Mesodermal cell (in vitro differentiated cells): Measurements from ENCODE around the gene ARHGEF7.

Experiments
- H3K27ac ChIP-seq: 2 replicates; pipeline ENCODE4 v1.7.0; 2013; ENCODE audit warnings: mild to moderate bottlenecking, low read depth, low read length, moderate library complexity; ENCODE audit not compliant: severe bottlenecking
- H3K36me3 ChIP-seq: 2 replicates; pipeline ENCODE4 v1.7.1; 2013; ENCODE audit warnings: mild to moderate bottlenecking, low read length, moderate library complexity; ENCODE audit not compliant: control insufficient read depth, insufficient read depth
- H3K4me1 ChIP-seq: one replicate; pipeline ENCODE4 v1.7.1; 2013; ENCODE audit warnings: mild to moderate bottlenecking, low read length; ENCODE audit not compliant: insufficient read depth, control insufficient read depth, poor library complexity, severe bottlenecking
- H3K4me3 ChIP-seq: 2 replicates; pipeline ENCODE4 v1.7.0; 2013; ENCODE audit warnings: low read length, control low read depth, mild to moderate bottlenecking; ENCODE audit not compliant: insufficient read depth, poor library complexity, severe bottlenecking; ENCODE audit errors: extremely low read depth
- H3K9me3 ChIP-seq: 2 replicates; pipeline ENCODE4 v1.7.1; 2013; ENCODE audit warnings: mild to moderate bottlenecking, low read length, moderate library complexity; ENCODE audit not compliant: control insufficient read depth
- WGBS, 2 experiments: methylation state at CpG; one replicate each; pipeline ENCODE4 v1.1.5; 2013; ENCODE audit warnings: missing lambda C conversion rate in 2 of 2; ENCODE audit not compliant: insufficient coverage in 2 of 2; 5-methylcytosine and 5-hydroxymethylcytosine counted together

ARHGEF7 gene

GRCh38 chr13:111210544-111211469 is 95.7 kb downstream of the ARHGEF7 start:
- Histone ChIP-seq H3K36me3 (peaks cover 6% of the 10 kb centered on the region), H3K4me3 (no peak overlapping the region), H3K9me3 (no peaks in the 10 kb centered on the region), H3K27ac (peak overlapping the region; percentile 98), H3K4me1 (peaks cover 61% of the 10 kb centered on the region)
- 66 to 67% methylated on average over 12 to 15 of the region's 15 CpGs for WGBS, 2 experiments

DNA sequence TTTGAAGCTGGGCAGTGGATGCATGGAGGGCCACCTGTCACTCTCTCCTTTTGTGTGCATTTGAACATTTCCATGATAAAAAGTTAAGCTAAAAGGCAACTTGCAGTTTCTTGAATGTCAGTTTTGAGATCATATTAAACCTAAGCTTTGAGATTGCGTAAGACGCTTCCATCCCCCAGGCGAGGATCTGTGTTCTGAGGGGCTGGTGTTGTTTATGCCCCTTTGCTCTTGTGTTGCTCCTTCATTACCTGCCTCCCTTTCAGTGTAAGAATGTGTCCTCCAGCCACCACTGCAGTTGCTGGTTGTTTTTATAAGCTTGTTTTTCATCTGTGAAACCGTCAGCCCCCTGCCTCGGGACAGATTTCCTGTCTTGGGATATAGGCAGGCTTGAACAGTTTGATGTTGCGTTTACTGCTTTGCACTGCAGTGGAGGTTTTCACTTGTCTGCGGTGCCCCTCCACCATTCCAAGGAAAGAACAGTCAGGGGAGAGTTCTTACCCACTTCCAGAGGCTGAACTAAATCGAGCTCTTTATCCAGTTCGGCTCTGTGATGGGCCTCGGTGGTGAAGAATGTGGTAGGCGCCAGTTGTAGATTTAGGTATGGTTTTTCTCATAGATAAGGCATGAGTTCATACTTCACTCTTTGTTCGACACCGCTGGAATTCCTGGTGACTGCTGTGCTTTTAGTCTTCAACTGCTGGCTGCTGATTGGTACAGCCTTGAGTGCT is 96.8 kb downstream of the ARHGEF7 start:
- Histone ChIP-seq H3K9me3 (no peaks in the 10 kb centered on the region), H3K4me3 (no peak overlapping the region), H3K4me1 (peaks cover 65% of the 10 kb centered on the region), H3K36me3 (no peaks in the 10 kb centered on the region), H3K27ac (peak overlapping the region; percentile 98)
- 41 to 43% methylated on average over 6 to 13 of the region's 13 CpGs for WGBS, 2 experiments

DNA sequence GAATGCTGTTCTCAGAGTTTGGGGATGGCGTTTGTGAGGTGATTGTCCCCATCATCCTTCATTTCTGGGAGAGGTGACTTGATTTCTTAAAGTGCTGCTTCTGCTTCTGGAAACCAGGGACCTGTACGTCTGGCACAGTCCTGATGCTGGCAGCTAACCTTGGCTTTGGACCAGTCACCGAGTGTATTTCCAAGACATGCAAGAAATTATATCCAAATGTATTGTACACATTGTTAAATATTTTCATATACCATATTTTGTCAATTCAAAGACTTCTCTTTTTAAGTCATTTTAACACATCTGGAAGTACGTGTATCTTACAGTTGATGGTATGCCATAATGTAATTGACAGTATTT is 97.4 kb downstream of the ARHGEF7 start:
- Histone ChIP-seq H3K4me1 (peaks cover 65% of the 10 kb centered on the region), H3K27ac (peak overlapping the region; percentile 98), H3K36me3 (no peaks in the 10 kb centered on the region), H3K9me3 (no peaks in the 10 kb centered on the region), H3K4me3 (no peak overlapping the region)
- WGBS, 2 experiments: 0 to 80% methylated on average over 1 of the region's 4 CpGs

DNA sequence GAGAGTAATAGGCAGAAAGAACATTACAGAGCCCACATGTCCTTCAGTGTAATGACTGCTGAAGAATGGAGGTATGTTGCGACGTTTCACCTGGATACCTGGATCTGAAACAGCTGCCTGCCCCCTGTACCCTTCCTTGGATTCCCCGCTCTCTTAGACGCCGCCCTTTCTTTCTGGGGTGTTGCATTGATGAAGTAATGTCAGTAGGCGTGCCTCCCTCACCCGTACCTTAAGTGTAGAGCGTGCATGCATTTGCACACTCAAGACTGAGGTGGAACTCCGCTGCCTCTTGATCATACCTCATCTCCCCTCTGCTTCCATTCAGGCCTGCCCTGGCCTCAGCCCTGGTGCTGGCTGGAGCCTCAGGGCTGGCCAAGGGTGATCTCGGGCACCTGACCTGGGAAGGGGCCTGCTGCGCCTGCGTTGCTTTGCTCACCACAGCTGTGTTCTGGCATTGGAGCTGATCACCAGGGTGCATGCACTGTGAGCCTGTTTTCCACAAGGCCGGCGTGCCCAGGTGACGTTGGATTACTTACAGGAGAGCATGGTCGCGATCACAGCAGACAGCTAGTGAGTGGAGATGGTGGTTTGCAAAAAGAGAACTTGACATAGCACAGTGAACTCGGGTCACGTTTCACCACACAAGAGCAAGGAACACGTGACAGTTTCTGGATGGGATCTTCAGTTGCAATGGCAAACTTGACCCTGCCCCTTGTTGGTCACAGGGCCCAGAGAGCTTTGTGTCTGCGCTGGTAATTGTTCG is 99.0 kb downstream of the ARHGEF7 start:
- Histone ChIP-seq H3K4me1 (peaks cover 55% of the 10 kb centered on the region), H3K27ac (no peak overlapping the region), H3K9me3 (no peaks in the 10 kb centered on the region), H3K36me3 (peaks cover 3% of the 10 kb centered on the region), H3K4me3 (no peak overlapping the region)
- WGBS, 2 experiments: 88 to 89% methylated on average over 14 to 18 of the region's 22 CpGs

GRCh38 chr13:111215081-111216047 is 100.3 kb downstream of the ARHGEF7 start:
- Histone ChIP-seq H3K9me3 (no peaks in the 10 kb centered on the region), H3K27ac (no peak overlapping the region), H3K36me3 (peaks cover 10% of the 10 kb centered on the region), H3K4me1 (peaks cover 43% of the 10 kb centered on the region), H3K4me3 (no peak overlapping the region)
- WGBS, 2 experiments: 60 to 66% methylated on average over 6 to 10 of the region's 19 CpGs

DNA sequence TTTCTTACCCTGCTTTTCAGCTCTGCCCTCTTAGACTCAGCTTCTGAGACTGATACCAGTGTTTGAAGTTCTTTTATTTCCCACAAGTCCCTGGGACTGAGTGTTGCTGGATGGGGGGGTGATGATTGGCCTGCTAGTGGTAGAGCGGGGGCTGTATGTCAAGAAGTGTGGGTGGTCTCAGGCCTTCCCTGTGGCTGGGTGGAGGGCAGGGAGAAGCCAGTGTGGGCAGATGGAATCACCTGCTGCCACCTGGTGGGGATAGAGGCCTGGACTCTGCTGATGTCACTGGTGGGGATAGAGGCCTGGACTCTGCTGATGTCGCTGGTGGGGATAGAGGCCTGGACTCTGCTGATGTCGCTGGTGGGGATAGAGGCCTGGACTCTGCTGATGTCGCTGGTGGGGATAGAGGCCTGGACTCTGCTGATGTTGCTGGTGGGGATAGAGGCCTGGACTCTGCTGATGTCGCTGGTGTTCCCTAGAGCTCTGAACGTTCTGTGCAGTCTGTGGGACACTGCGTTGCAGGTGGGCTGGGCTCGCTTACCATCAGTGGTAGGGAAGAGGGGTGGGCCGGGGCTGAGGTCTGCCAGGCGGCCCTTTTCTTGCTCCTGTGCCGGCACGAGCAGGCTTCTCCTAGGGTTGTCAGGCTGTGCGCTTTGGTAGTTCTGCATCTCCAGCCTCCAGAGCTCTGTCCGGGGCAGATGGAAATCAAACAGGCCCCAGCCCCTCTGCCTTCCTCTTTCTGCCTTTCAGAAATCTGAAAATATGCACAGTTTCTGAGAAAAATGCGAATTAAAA is 101.3 kb downstream of the ARHGEF7 start:
- 81 to 93% methylated on average over 8 to 12 of the region's 15 CpGs for WGBS, 2 experiments
- Histone ChIP-seq H3K36me3 (peaks cover 13% of the 10 kb centered on the region), H3K27ac (no peak overlapping the region), H3K4me3 (no peak overlapping the region), H3K4me1 (peaks cover 33% of the 10 kb centered on the region), H3K9me3 (no peaks in the 10 kb centered on the region)

DNA sequence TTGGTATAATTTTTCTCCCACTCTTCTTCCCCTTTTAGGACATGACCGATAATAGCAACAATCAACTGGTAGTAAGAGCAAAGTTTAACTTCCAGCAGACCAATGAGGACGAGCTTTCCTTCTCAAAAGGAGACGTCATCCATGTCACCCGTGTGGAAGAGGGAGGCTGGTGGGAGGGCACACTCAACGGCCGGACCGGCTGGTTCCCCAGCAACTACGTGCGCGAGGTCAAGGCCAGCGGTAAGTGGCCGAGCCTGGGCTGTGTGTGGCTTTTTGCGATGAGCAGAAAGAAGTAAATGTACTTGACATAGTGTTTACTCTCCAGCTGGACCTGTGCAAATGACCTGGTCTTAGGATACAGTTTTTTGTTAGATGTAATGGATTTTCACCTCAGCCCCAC is 102.5 kb downstream of the ARHGEF7 start:
- H3K4me1 ChIP-seq: peaks cover 22% of the 10 kb centered on the region
- H3K27ac ChIP-seq: no peak overlapping the region
- H3K4me3 ChIP-seq: no peak overlapping the region
- H3K9me3 ChIP-seq: no peaks in the 10 kb centered on the region
- 93 to 96% methylated on average over 12 of the region's 13 CpGs for WGBS, 2 experiments
- peaks cover 13% of the 10 kb centered on the region for H3K36me3 ChIP-seq

DNA sequence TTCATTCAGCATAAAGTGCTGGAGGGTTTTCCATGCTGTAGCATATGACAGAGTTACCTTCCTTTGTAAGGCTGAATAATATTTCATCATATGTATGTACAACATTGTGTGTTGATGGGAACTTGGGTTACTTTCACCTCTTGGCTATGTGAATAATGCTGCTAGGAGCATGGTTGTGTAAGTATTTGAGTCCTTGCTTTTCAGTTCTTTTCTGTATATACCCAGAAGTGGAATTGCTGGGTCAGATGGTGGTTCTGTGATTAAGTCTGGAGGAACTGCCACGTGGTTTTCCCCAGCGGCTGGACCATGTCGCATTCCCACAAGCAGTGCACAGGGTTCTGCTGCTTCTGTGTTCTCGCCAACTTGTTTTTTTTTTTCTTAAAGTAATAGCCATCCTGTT is 104.2 kb downstream of the ARHGEF7 start:
- Histone ChIP-seq H3K9me3 (no peaks in the 10 kb centered on the region), H3K27ac (no peak overlapping the region), H3K36me3 (peaks cover 15% of the 10 kb centered on the region), H3K4me3 (no peak overlapping the region), H3K4me1 (peaks cover 13% of the 10 kb centered on the region)
- WGBS, 2 experiments: 96% methylated on average over 3 of the region's 4 CpGs; no CpG with 5 or more reads in 1 of the 2 experiments

DNA sequence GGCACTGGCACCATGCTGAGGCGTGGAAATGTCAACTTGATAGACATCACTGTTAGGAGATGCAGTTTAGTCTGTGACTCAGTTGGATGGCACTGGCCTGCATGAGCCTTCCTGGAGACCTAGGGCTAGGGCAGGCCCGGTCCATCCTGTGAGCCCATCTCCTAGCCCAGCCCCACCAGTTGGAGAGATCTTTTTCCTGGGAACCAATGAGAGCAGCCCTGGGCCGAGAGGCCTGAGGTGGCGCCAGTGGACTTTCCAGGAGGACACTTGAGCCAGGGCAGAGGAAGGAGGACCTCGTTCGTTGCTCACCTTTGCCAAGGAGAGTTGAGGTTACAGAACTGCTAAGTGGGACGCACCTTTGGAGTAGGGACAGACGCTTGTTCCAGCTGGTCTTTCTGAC is 104.8 kb downstream of the ARHGEF7 start:
- Histone ChIP-seq H3K4me3 (no peak overlapping the region), H3K27ac (no peak overlapping the region), H3K9me3 (no peaks in the 10 kb centered on the region), H3K4me1 (peaks cover 9% of the 10 kb centered on the region), H3K36me3 (peaks cover 19% of the 10 kb centered on the region)
- 89 to 95% methylated on average over 6 to 7 of the region's 8 CpGs for WGBS, 2 experiments
